ENCODE measurements around the gene MSI1. TPM values are rescaled to one million over a fixed set of nuclear protein-coding genes. Genes with fewer than 3 reads are reported as not detected.

The MSI1 gene
- total RNA-seq: 1.0 and 1.3 TPM in 2 replicates
- long read RNA-seq: 0 reads

- Mint-ChIP-seq H3K27me3 (ENCODE audit: unreplicated experiment) (peaks cover 62% of the 10 kb centered on the region), H3K4me3 (ENCODE audit: unreplicated experiment) (peak within 1 kb of the TSS; percentile 72), H3K4me1 (ENCODE audit: unreplicated experiment) (peaks cover 15% of the 10 kb centered on the region), H3K27ac (ENCODE audit: unreplicated experiment) (no peak within 1 kb of the TSS), H3K36me3 (ENCODE audit: unreplicated experiment) (no peaks in the 10 kb centered on the region), H3K9me3 (ENCODE audit: unreplicated experiment) (no peaks in the 10 kb centered on the region)
- DNase-seq (ENCODE audit: extremely low spot score, unreplicated experiment): no peak
- TF ChIP-seq, protein P1, sequence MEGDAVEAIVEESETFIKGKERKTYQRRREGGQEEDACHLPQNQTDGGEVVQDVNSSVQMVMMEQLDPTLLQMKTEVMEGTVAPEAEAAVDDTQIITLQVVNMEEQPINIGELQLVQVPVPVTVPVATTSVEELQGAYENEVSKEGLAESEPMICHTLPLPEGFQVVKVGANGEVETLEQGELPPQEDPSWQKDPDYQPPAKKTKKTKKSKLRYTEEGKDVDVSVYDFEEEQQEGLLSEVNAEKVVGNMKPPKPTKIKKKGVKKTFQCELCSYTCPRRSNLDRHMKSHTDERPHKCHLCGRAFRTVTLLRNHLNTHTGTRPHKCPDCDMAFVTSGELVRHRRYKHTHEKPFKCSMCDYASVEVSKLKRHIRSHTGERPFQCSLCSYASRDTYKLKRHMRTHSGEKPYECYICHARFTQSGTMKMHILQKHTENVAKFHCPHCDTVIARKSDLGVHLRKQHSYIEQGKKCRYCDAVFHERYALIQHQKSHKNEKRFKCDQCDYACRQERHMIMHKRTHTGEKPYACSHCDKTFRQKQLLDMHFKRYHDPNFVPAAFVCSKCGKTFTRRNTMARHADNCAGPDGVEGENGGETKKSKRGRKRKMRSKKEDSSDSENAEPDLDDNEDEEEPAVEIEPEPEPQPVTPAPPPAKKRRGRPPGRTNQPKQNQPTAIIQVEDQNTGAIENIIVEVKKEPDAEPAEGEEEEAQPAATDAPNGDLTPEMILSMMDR (IDR thresholded peaks at IDR 0.05): no peak
These were observed at the start of gene MSI1 for GRCh38 chr12:120368789-120369602. MSI1 (minus strand) TSS chr12:120369164; CDS start chr12:120369091, 73 bp downstream.

GRCh38 chr12:120417917-120418580 lies 49.1 kb upstream of the MSI1 start:
- Mint-ChIP-seq H3K27ac (ENCODE audit: unreplicated experiment) (no peak overlapping the region), H3K9me3 (ENCODE audit: unreplicated experiment) (no peaks in the 10 kb centered on the region), H3K36me3 (ENCODE audit: unreplicated experiment) (no peaks in the 10 kb centered on the region), H3K4me1 (ENCODE audit: unreplicated experiment) (no peaks in the 10 kb centered on the region), H3K27me3 (ENCODE audit: unreplicated experiment) (no peaks in the 10 kb centered on the region), H3K4me3 (ENCODE audit: unreplicated experiment) (no peak overlapping the region)
- DNase-seq (ENCODE audit: extremely low spot score, unreplicated experiment): no peak
- TF ChIP-seq, protein P1 (IDR thresholded peaks at IDR 0.05): no peak

DNA sequence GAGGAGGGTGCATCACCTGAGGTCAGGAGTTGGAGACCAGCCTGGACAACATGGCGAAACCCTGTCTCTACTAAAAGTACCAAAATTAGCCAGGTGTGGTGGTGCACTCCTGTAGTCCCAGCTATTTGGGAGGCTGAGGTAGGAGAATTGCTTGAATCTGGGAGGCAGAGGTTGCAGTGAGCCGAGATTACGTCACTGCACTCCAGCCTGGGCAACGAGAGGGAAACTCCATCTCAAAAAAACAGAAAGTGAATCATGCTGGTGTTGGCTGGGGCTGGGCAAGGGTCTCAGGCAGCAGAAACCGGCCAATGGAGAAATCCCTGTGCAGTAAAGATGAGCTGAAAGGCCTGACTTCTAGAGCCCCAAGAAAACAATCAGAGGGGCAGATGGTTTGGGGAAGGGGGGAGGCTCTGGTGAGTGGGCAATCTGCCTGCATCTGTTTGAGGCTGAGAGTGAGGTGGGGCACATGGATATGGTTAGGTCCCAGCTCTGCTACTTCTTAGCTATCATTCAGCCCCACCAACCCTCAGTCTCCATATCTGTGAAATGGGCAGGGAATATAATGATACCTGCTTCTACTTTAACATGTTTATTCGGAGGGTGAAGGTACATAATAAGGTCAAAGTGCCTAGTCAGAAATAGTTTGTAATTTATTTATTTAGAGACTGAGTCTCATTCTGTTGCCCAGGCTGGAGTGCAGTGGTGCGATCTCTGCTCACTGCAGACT lies 47.7 kb upstream of the MSI1 start:
- no peak for DNase-seq (ENCODE audit: extremely low spot score, unreplicated experiment)
- Mint-ChIP-seq H3K27me3 (ENCODE audit: unreplicated experiment) (no peaks in the 10 kb centered on the region), H3K9me3 (ENCODE audit: unreplicated experiment) (no peaks in the 10 kb centered on the region), H3K4me1 (ENCODE audit: unreplicated experiment) (no peaks in the 10 kb centered on the region), H3K27ac (ENCODE audit: unreplicated experiment) (no peak overlapping the region), H3K4me3 (ENCODE audit: unreplicated experiment) (no peak overlapping the region), H3K36me3 (ENCODE audit: unreplicated experiment) (no peaks in the 10 kb centered on the region)
- TF ChIP-seq, protein P1 (IDR thresholded peaks at IDR 0.05): no peak

DNA sequence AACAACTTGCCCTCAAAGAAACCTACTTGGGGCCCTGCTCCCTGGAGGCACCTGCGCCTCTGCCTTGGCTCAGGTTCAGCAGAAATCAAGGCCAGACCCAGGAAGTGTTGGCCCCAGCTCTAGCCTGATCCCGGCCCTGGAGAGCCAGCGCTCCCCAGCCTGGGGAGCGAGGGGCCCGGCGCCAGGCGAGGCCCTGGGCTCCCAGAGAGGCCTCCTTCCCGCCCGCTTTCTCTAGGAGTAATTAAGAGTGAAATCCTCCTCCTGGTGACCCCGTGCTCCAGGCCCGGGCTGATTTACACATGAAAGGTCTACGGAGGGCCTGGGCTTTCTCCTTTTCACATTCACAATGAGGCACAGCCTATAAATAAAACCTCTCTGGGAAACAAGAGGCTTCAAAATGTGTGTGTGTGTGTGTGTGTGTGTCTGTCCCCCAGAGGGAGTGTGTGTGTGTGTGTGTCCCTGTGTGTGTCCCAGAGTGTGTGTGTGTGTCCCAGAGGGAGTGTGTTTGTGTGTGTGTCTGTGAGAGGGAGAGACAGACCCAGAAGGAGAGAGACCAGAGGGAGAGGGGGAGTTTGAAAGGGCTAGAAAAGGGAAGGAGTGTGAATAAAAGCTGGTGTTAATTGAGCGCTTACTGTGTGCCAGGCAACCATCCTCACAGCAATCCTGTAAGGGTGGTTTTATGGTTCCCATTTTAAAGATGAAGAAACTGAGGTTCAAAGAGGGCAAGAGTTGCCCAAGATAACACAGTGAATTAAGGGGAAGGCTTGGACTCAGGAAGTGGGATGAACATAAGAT lies 45.1 kb upstream of the MSI1 start:
- no peak for DNase-seq (ENCODE audit: extremely low spot score, unreplicated experiment)
- Mint-ChIP-seq H3K27me3 (ENCODE audit: unreplicated experiment) (no peaks in the 10 kb centered on the region), H3K4me1 (ENCODE audit: unreplicated experiment) (no peaks in the 10 kb centered on the region), H3K36me3 (ENCODE audit: unreplicated experiment) (no peaks in the 10 kb centered on the region), H3K9me3 (ENCODE audit: unreplicated experiment) (no peaks in the 10 kb centered on the region), H3K4me3 (ENCODE audit: unreplicated experiment) (no peak overlapping the region), H3K27ac (ENCODE audit: unreplicated experiment) (no peak overlapping the region)
- TF ChIP-seq, protein P1 (IDR thresholded peaks at IDR 0.05): no peak

Measured in osteocyte (in vitro differentiated cells).